NCI-H2227 (cell line): ENCODE data around the gene TMEM44.

ENCODE experiments used
- DNase-seq: peaks from one replicate; lab custom pipeline; 2025; ENCODE audit not compliant: unreplicated experiment; lab: John Stamatoyannopoulos, UW

Gene TMEM44

DNA sequence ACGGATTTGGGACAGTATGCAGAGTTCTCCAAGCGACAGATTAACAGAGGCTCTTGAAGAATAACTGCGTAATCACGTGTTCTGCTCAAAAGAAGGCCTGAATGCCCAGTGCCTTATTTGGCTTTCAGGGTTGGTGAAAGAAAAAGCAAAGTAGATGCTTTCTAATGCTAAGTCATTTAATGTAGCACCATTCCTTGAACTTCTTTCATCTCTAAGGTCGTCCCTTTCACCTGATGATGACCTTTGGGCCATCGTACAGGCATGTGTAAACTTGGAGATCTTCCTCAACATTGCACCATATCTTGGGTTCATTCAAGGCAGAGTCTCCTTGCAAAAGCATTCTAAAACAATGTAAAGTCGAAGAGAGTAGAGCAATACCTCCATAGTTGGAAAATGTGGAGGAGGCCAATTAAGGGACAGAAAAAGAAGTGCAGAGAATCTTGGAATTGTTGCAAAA, 48.9 kb downstream of the TMEM44 start:
- no peak for DNase-seq

DNA sequence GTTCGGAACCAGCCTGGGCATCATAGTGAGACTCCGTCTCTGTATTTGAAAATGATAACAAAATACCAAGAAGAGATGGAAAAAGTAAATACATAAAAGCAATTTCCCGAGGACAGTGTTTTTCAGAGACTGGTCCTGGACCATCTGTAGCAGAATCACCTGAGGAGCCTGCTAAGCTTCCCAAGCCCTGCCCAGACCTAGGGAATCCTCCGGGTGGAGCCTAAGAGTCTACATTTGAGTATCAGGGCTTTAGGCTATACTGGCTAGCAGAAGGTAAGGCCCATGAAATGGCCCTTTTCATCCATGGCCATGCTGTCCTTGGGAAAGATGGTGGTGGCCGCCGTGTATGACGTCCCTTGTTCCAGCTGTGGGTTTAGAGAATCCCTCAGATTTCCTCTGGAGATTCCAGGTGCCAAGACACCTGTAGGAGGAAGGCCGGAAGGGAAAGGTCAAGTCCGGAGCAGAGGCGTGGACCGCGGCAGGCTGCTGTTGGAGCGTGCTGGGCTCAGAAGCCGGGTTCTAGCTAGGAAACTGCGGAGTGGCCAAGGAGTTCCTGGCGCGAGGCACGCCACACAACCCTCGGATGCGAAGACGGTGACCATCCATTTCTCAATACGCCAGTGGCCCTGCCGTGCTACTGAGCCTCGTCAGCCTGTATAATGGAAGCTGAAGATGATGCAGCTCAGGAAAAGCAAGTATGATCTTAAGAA, 50.9 kb downstream of the TMEM44 start:
- no peak for DNase-seq

DNA sequence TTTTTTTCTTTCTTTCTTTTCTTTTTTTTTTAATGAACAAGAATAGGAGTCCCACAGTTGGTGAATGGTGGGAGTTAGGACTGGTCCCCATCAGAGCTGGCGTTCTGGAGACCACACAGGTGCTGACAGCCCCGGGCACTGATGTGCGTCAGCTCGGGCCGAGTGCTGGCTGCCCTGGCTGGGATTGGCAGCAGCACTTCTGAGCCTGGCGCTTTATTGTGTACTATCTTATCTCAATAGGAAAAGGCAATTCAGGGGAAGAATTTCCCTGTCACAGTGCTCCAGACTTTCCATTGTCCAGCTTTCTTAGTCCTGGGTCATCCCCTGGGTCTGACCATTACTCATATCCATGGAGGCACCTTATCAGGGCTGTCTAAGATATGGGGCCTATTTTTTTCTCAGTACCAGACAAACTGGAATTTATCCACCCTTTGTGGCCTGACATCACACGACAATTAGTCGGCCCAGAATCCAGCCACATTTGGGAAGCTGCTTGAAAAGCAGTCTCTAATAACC, 54.1 kb downstream of the TMEM44 start:
- no peak for DNase-seq

DNA sequence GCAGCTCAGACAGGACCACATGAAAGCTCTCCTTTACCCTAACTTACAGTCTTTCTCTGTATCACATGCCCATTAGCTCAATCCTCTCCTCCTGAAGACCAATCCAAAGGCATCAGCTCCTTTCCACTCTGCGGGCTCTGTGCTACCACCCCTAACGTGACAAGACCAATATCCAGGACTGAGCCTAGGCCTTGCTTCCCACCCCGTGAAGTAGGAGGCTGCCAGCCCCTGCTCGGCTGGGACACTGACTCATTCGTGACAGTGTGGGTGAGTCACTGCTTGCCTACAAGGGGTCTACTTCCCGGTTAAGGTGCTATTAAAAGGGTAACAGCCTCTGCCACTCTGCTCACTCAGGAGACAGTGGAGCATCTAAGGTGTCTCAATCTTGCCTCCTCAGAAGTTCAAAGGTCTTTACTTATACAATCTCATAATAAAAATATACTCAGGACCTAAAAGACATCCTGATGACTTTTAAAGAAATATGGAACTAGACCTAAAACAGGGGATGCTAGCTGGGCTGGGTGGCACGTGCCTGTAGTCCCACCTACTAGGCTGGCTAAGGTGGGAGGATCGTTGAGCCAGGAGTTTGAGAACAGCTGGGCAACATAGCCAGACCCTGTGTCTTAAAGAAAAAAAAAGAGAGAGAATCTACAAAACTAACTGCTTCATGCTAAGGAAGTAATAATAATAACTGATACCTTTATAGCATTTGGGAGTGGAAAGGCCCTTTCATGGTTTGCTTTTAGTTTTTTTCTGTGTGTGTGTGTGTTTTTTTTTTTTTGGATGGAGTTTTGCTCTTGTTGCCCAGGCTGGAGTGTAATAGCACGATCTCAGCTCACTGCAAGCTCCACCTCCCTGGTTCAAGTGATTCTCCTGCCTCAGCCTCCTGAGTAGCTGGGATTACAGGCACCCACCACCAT, 55.0 kb downstream of the TMEM44 start:
- no peak for DNase-seq

DNA sequence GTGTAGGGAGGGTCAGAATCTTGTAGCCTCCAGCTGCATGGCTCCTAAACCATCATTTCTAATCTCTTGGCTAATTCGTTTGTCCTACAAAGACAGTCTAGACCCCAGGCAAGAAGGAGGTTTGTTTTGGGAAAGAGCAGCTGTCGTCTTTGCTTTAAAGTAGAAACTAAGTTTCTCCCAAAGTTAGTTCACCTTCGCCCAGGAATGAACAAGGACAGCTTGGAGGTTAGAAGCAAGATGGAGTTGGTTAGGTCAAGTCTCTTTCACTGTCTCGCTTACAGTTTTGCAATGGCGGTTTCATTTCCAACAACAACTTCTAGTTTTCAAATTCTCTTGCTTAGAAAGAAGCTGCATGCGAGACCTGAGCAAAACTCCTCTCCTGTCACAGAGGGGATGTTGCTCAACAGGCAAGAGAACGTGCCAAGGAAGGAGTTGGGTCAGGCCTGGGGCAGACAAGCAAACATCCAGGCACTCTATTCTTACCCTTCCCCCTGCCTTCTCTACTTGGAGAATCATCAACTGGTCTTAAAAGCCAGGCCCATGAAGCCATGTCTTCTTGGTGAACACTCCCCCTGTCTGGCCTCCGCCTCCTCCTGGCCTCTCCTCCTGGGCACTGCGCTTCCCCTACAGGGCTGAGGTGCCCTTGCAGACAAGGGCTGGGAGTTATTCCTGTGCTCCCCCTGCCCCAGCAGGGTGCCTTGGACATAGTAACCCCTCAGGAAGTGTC, 57.6 kb downstream of the TMEM44 start:
- DNase-seq: no peak

DNA sequence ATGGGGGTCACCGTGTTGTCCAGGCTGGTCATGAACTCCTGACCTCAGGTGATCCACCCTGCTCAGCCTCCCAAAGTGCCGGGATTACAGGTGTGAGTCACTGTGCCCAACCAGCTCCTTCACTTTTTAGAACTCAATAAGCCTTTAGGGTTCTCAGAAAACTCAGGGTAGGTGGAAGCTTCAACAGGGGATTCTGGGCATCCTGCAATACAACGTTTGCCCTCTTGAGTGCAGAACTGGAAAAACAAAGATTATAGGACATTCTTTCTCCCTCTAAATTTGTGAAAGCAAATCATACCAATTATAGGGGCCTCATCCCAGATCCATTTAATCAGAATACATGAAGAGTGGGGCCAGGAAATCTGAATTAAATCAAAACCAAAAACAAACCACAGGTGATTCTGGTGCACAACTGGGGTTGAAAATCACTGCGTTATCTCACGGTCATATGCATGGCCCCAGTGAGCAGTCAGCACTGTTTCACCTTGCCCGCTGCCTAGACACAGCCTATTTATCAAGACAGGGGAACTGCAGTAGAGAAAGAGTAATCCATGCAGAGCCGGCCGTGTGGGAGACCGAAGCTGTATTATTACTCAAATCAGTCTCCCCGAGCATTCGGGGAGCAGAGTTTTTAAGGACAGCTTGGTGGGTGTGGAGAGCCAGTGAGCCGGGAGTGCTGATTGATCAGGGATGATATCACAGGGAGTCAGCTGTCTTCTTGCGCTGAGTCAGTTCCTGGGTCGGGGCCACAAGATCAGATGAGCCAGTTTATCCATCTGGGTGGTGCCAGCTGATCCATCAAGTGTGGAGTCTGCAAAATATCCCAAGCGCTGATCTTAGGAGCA, 58.4 kb downstream of the TMEM44 start:
- no peak for DNase-seq

DNA sequence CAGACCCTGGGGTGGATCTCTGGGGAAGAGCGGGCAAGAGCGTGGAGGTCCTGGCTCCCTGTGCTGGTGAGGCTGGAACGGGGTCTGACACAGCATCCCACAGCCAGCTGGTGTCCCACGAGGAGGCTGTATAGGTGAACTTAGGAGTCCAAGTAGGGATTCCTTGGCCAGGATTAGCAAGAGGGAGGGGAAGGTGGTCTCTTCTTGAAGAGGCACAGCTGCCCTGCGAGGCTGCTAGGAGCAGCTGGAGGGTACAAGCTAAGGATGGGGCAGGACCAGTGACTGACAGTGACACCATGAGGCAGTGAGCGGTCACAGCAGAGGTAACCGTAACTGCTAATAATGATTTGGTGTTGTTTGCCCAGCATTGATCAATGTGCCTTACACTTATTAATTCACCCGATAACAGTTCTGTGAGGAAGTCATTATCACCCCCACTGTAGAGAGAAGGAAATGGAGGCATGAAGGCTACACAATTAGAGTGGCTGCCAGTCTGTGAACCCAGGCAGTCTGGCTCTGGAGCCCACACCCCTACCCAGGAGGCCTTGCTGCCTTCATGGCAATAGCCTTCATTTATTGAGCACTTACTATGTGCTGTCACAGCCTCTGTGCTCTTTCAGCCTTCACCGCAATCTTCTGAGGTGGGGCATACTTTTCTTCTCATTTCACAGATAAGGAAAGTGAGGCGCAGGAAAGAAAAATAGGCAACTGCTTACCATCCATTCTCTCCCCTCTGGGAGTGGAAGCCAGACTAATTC, 59.4 kb downstream of the TMEM44 start:
- DNase-seq: no peak

DNA sequence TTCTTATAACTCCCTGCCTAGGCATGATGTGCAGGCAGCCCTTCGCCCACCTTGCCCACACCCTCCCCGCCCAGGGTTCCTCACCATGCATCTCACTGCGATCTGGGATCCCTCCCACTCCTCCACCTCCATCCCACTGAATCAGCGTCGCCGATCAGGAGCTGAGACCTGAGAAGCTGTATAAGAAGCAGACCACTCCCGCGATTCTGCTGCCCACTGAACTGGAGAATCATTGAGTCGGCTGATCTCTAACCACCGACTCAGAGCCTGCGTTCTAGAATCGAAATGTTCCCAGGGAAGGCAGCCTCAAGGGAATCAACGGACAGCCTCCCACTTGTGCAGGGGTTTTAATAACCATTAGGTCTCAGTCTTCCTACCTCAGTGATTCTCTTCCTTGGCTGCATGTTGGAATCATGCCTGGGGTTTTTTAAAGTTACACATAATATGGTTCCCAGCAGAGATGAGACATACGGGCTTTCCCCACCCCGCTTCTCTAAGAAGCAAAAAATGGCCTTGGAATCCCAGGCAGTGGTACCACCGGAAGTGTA, 60.2 kb downstream of the TMEM44 start:
- no peak for DNase-seq

DNA sequence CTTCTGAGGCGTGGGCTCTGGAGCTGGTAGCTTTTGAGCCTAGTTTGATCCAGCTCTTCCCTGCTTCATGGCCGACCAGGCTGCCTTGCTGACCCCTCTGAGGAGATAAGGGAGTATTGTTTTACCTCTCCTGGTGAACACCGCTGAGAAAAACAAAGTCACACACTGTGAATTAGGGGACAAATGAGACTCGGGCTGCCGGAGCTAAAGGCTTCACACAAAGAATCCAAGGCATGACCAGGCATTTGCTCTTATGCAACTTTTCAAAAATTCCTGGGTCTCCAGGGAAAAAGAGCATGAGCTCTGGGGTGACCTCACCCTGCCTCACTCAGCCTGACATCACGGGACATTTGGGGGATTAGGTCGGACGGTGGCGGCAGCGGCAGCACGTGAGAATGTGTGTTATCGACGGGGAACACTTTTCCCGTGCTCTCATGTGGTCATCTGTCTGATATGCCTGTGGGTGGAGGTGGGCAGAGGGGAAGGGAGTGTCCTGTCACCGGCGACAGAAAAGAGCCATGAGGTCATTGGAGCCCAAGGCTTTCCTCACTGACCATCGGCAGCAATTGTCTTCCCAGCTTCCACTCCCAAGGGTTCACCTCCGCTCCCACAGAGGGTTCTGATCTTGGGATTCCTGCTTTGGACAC, 61.0 kb downstream of the TMEM44 start:
- DNase-seq: no peak

DNA sequence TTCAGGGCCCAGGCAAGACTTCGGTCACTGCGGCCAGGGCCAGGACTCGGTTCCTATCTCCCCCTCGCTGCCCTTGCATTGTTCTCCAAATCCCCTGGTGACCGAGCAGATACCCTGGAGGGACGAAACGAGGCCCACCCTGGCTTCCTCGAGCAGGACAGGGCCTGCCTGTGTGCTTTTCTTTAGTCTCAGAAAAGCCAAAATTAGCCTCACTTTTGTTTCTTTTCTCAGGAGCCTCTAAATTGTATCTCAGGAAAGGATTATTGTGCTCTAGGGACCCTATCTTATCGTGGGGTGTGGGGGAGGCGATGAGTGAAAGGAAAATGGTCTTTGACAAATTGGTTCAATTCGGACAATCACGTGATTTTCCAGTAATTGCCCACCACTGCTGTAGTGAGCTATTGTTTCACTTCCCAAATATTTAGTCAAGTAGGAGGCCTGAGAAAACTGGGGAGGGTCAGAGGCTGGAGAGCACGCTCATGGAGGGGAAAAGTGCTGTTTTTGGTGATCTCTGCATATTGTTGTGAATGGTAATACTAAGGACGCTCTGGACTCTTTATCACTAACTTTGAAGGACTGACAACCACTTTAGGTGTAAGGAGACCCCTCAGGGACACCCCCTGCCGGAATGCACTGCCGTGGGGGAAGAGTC, 61.6 kb downstream of the TMEM44 start:
- DNase-seq: no peak

DNA sequence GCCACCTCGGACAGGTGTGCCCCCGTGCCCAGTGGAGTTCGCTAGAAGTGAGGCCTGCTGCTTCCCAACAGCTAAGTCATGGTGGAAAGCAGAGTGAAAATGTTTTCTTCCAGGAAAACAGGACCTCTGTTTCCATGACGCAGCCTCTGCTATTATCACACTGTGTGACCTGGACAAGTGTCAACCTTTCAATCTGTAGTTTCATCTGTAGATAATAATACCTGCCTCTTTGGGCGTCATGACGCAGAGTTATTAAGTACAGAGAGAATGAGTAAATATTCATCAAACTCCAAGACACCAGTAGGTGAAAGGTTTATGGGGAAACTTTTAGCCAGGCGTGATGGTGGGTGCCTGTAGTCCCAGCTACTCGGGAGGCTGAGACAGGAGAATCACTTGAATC, 62.3 kb downstream of the TMEM44 start:
- no peak for DNase-seq

DNA sequence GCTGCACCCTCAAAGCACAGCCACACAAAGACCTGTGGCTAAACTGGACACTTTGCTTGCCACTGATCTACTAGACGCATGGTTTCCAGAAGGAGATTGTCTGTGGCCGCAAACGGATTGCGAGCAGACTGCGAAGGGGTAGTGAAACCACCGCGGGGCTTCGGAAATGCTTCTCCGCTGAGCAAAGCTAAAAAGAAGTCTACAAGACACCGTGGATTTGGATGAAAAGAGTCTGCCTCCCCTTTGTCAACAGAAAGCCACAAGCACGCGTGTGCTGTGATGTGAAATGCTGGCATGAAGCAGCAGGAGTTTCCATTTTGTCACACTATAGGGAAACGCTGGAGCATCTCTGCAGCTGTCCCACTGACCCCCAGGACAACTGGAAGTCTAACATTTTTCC, 63.0 kb downstream of the TMEM44 start:
- DNase-seq: no peak

DNA sequence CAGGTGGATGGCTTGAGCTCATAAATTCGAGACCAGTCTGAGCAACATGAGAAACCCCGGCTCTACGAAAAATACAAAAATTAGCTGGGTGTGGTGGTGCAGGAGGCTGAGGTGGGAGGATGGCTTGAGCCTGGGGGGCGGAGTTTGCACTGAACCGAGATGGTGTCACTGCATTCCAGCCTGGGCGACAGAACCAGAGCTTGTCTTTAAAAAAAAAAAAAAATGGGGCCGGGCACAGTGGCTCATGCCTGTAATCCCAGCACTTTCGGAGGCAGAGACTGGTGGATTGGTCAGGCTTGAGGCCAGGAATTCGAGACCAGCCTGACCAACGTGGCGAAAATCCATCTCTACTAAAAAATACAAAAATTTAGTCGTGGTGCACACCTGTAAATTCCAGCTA, 64.0 kb downstream of the TMEM44 start:
- no peak for DNase-seq

DNA sequence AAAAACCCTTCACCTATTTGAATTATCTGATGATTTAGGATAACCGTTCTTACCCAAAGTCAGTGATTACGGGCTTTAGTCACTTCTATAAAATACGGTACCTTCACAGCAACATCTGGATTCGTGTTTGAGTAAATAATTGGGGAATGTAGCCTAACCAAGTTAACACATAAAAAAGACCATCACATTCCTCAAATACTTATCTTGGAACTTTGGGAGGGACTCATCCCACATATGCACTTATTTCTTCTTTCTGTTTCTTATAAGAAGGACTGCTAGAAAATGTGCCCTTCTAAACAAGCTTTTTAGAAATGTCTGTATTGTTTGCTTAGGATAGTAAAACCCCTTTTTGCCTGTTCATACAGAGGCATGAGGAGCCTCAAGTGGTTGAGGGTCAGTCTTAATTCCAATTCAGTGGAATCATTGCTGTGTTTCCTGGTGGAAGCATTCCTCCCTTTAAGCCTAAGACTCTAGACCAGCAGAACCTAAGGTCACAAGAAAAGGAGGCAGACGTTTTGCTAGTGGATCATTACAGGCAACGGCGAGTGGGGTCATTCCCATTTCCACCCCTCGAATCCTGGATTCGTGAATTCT, 67.5 kb downstream of the TMEM44 start:
- no peak for DNase-seq

DNA sequence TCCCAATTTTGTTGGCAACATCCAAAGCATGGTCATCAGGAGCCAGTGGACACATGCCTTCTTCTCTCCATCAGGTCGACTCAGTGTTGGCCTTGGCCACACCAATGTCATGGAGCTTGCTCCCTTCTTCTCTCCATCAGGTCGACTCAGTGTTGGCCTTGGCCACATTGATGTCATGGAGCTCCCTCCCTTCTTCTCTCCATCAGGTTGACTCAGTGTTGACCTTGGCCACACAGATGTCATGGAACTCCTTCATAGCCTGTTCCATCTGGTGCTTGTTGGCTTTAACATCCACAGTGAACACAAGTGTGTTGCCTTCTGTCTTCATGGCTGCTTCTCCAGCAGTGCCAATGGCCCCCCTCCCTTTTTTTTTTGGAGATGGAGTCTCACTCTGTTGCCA, 70.2 kb downstream of the TMEM44 start:
- DNase-seq: no peak

DNA sequence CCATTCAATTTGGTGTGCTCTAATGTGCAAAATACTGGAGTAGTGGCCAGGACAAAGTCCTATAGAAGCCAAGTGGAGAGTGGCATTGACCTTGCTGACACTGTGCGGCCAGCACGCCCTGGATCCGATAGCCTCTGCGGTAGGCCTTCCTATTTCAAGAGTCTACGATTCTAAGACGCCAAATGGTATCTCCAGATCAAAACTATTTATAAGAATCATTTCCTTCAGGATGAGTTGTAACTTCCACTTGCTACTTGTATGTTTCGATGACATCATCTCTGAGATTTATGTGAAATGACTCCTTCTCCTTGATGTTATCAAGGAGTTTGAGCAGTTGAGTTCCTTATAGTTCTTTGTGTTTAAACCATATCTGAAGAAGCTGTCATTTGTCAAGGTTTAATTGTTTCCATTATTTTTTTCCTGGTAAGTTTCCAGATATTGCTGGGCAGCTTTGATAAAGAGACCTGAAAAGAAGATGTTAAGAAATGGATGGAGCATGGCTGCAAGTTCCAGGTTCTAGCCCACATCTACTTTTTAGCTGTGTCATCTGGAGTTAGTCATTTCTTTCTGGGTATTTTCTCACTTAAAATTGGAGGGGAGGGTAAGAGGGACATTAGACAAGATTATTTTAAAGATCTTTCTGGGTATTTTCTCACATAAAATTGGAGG, 71.8 kb downstream of the TMEM44 start:
- DNase-seq: no peak

DNA sequence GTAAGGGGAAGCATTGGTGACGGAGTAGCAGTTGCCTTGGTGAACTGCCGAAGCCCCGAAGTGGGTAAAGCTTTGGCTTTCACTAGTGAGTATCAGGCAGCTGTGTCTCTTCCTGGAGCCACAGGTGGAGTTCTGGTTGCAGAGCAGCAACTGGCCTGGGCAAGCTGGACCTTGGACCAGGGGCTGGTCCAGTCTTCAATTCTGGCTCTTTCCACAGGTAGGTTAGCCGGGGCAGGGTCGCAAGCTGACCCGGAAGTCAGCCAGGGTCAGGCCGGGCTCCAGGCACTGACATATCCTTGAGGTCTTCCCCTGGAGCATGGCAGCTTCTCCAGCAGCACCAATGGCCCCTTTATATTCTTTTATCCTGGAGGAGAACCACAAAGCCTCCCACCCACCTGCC, 73.2 kb downstream of the TMEM44 start:
- no peak for DNase-seq

DNA sequence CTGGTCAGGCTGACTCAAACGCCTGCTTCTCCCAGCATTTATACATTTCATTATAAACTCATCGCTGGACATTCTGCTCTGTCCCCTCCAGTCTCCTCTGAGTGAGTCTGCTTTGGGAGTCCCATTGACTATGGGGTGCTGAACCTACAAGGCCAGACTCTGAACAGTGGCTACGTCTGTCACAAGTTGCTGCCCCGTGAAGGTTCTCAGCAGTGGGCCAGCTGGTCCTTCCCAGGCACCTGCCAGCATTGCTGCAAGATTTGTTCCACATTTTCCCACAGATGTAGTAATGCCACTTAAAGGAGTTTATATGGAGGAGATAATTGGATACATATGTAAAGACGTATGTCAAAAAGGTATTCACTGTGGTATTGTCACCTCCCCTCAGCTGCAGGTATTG, 73.7 kb downstream of the TMEM44 start:
- DNase-seq: no peak
